PFSK-1 (cell line): ENCODE measurements around the gene TFEB.

Source experiments
- FOXP2 ChIP-seq: optimal IDR thresholded peaks from 2 replicates; pipeline ENCODE3; 2011; ENCODE audit warnings: borderline replicate concordance, control low read depth, inconsistent platforms; ENCODE audit not compliant: insufficient read depth; ENCODE audit errors: extremely low read length, extremely low read depth
- POLR2AphosphoS5 ChIP-seq: IDR thresholded peaks from 2 replicates; pipeline ENCODE4 v1.6.1; 2012; ENCODE audit warnings: low read depth, mild to moderate bottlenecking, control low read depth, low read length, moderate library complexity
- REST ChIP-seq, 2 experiments: IDR thresholded peaks; 2 replicates each; pipeline versions ENCODE4 v1.6.1 to v1.8.0; 2011 to 2012; ENCODE audit warnings: low read depth in 2 of 2, low read length in 2 of 2, control low read depth in 1 of 2, inconsistent platforms in 1 of 2, mild to moderate bottlenecking in 1 of 2, moderate library complexity in 1 of 2; ENCODE audit not compliant: insufficient read depth in 1 of 2
- SIN3A ChIP-seq: IDR thresholded peaks from 2 replicates; pipeline ENCODE4 v1.6.1; 2012; ENCODE audit warnings: mild to moderate bottlenecking, low read length, moderate library complexity, borderline replicate concordance; ENCODE audit not compliant: insufficient read depth
- TAF1 ChIP-seq: IDR thresholded peaks from 2 replicates; pipeline ENCODE4 v1.6.1; 2012; ENCODE audit warnings: low read length, control low read depth, borderline replicate concordance; ENCODE audit not compliant: insufficient read depth

Gene TFEB

GRCh38 chr6:41721414-41721813, 14.0 kb downstream of the TFEB start:
- TF ChIP-seq POLR2AphosphoS5 (no peak), FOXP2 (no peak), TAF1 (no peak), SIN3A (no peak), REST (IDR thresholded peaks at IDR 0.05; ENCODE audit: insufficient read depth in 1 of 2, low read depth in 2 of 2, low read length in 2 of 2) (no peak)

- TF ChIP-seq TAF1 (no peak), SIN3A (no peak), POLR2AphosphoS5 (no peak), FOXP2 (no peak), REST (IDR thresholded peaks at IDR 0.05; ENCODE audit: insufficient read depth in 1 of 2, low read depth in 2 of 2, low read length in 2 of 2) (no peak)
These were observed 14.6 kb downstream of the TFEB start for GRCh38 chr6:41720783-41721182.

GRCh38 chr6:41720262-41720620, 15.2 kb downstream of the TFEB start:
- TF ChIP-seq FOXP2 (no peak), POLR2AphosphoS5 (no peak), REST (IDR thresholded peaks at IDR 0.05; ENCODE audit: insufficient read depth in 1 of 2, low read depth in 2 of 2, low read length in 2 of 2) (no peak), TAF1 (no peak), SIN3A (no peak)

GRCh38 chr6:41719436-41720261, 15.8 kb downstream of the TFEB start:
- TF ChIP-seq REST (IDR thresholded peaks at IDR 0.05; ENCODE audit: insufficient read depth in 1 of 2, low read depth in 2 of 2, low read length in 2 of 2), result no peak
- no peak for TF ChIP-seq POLR2AphosphoS5
- no peak for TF ChIP-seq SIN3A
- TF ChIP-seq FOXP2, result no peak
- no peak for TF ChIP-seq TAF1

- TF ChIP-seq SIN3A (no peak), TAF1 (no peak), FOXP2 (no peak), POLR2AphosphoS5 (no peak), REST (IDR thresholded peaks at IDR 0.05; ENCODE audit: insufficient read depth in 1 of 2, low read depth in 2 of 2, low read length in 2 of 2) (no peak)
These were observed 16.6 kb downstream of the TFEB start for GRCh38 chr6:41718828-41719227.
